Measurements from ENCODE around the gene SRC.

DNA sequence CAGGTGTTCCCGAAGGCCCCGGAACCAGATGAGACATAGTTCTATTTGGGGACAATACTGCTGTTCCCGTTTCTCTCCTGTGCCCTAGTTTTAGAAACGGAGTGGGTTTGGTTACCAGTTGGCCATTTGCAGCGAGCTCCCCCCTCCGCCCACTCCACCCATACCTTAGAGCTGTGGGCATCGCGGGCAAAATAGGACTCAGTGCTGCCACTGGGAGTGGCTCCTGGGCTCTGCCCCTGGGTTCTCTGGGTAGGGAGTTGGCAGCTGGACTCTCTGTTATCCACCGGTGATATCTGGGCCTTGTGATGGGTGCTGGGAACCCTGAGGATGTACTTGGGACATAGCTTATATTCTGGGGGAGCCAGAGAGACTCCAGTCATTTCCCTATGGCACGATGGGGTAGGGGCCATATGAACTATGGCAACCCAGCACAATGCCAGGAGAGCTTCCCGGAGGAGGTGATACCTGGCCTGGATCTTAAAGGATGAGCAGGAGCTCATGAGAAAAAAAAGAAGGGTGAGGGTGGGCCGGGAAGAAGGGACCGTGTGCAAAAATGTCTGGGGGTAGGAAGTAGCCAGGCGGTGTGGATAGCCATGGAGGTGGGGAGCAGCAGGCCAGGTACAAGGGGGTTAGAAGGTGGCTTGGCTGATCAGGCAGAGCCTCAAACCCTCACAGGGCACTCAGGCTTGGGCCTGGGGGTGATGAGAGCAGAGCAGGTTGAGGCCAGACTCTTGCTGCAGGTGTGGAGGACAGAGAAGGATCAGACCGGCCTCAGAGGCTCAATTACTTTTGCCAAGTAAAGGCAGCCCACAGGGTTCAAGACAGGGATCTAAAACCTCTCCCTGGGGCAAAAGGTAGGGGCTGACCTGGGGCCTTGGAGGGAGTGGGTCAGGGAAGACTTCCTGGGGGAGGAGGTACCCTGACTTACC lies 9.6 kb downstream of the SRC start:
- TF ChIP-seq POLR2AphosphoS5 (IDR thresholded peaks at IDR 0.05; ENCODE audit: low read depth, low read length) (no peak), TAF1 (IDR thresholded peaks at IDR 0.05; ENCODE audit: borderline replicate concordance, insufficient read depth, low read length) (no peak), SIN3A (IDR thresholded peaks at IDR 0.05; ENCODE audit: borderline replicate concordance, insufficient read depth, low read length) (no peak)
- TF ChIP-seq, protein P1, sequence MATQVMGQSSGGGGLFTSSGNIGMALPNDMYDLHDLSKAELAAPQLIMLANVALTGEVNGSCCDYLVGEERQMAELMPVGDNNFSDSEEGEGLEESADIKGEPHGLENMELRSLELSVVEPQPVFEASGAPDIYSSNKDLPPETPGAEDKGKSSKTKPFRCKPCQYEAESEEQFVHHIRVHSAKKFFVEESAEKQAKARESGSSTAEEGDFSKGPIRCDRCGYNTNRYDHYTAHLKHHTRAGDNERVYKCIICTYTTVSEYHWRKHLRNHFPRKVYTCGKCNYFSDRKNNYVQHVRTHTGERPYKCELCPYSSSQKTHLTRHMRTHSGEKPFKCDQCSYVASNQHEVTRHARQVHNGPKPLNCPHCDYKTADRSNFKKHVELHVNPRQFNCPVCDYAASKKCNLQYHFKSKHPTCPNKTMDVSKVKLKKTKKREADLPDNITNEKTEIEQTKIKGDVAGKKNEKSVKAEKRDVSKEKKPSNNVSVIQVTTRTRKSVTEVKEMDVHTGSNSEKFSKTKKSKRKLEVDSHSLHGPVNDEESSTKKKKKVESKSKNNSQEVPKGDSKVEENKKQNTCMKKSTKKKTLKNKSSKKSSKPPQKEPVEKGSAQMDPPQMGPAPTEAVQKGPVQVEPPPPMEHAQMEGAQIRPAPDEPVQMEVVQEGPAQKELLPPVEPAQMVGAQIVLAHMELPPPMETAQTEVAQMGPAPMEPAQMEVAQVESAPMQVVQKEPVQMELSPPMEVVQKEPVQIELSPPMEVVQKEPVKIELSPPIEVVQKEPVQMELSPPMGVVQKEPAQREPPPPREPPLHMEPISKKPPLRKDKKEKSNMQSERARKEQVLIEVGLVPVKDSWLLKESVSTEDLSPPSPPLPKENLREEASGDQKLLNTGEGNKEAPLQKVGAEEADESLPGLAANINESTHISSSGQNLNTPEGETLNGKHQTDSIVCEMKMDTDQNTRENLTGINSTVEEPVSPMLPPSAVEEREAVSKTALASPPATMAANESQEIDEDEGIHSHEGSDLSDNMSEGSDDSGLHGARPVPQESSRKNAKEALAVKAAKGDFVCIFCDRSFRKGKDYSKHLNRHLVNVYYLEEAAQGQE (IDR thresholded peaks at IDR 0.05; ENCODE audit: insufficient read depth in 1 of 2, low read depth in 2 of 2, low read length in 2 of 2), result no peak
